ENCODE measurements around the gene ANKFN1.

DNA sequence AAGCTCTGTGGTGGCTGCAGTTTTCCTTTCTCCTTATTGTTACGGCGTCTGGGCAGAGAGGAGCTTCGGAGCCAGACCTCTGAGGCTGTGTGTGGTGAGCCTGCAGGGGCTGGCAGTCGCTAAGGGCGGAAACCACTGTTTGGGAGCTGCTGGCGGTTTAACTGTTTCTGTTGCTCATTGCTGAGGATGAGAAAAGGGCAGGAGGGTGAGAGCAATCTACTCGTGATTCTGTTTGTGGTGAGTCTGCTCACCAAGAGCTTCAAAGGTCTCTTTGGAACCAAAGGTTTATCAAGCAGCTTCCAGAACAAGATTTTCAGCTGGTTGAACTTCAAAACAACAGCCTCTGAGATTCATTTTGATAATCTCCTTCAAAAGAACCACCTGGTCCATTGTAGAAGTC is 143.9 kb downstream of the ANKFN1 start:
- TF ChIP-seq, protein P1, sequence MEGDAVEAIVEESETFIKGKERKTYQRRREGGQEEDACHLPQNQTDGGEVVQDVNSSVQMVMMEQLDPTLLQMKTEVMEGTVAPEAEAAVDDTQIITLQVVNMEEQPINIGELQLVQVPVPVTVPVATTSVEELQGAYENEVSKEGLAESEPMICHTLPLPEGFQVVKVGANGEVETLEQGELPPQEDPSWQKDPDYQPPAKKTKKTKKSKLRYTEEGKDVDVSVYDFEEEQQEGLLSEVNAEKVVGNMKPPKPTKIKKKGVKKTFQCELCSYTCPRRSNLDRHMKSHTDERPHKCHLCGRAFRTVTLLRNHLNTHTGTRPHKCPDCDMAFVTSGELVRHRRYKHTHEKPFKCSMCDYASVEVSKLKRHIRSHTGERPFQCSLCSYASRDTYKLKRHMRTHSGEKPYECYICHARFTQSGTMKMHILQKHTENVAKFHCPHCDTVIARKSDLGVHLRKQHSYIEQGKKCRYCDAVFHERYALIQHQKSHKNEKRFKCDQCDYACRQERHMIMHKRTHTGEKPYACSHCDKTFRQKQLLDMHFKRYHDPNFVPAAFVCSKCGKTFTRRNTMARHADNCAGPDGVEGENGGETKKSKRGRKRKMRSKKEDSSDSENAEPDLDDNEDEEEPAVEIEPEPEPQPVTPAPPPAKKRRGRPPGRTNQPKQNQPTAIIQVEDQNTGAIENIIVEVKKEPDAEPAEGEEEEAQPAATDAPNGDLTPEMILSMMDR (conservative IDR thresholded peaks at IDR 0.05; ENCODE audit: low read depth, low read length) = no peak
- no peak for TF ChIP-seq EZH2 (IDR thresholded peaks at IDR 0.05; ENCODE audit: borderline replicate concordance, low read depth, low read length, poor library complexity, severe bottlenecking)

Measured in A673 (cell line).